ENCODE data around the gene CUL4A.

DNA sequence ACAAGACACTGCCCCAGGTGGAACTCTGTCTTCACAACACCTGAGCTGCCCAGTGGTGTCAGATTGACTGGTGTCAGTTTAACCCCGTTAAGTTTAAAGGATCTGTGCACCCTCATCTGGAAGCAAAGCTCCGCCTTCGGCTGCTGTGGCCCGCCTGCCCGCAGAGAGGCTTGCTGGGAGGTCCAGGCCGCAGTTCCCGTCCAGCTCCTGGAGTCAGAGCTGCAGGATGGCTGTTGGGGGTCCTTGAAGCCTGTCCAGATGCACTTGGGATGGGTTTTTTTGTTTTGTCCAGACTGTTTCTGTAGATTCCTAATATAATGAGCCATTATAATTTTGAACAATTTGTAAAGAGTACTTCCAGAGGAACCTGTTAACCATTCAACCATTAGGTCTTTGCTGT lies 16.1 kb downstream of the CUL4A start:
- TF ChIP-seq, protein P1, sequence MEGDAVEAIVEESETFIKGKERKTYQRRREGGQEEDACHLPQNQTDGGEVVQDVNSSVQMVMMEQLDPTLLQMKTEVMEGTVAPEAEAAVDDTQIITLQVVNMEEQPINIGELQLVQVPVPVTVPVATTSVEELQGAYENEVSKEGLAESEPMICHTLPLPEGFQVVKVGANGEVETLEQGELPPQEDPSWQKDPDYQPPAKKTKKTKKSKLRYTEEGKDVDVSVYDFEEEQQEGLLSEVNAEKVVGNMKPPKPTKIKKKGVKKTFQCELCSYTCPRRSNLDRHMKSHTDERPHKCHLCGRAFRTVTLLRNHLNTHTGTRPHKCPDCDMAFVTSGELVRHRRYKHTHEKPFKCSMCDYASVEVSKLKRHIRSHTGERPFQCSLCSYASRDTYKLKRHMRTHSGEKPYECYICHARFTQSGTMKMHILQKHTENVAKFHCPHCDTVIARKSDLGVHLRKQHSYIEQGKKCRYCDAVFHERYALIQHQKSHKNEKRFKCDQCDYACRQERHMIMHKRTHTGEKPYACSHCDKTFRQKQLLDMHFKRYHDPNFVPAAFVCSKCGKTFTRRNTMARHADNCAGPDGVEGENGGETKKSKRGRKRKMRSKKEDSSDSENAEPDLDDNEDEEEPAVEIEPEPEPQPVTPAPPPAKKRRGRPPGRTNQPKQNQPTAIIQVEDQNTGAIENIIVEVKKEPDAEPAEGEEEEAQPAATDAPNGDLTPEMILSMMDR (IDR thresholded peaks at IDR 0.05; ENCODE audit: poor library complexity), result no peak
- TF ChIP-seq EZH2 (IDR thresholded peaks at IDR 0.05; ENCODE audit: borderline replicate concordance), result no peak
